Measurements from ENCODE around the gene LAMA2.
A peak's percentile ranks its signal among the peaks of the same experiment; 100 is the strongest.

Gene LAMA2

DNA sequence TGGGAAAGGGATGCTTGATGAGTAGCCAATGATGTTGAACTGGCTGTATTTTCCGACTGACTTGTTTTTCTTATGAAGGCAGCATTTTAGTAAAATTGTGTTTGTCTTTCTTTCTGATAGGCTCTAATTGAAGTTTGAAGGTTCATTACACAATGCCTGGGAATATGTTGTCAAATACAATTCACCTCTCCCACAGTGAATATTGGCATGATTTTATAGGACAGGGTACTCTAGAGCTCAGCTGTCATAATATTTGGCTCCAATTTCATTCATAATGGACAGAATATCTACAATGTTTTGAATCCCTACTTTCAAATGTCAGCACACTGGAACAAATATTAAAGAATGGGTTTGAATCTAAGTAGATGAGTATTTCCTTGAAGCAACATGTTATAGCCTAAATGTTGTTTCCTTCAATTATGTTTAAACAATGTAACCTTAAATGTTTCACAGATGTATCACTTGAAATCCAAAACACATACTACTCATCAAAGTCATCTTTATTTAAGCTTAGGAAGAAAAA, 81.4 kb downstream of the LAMA2 start:
- TF ChIP-seq, protein P1, sequence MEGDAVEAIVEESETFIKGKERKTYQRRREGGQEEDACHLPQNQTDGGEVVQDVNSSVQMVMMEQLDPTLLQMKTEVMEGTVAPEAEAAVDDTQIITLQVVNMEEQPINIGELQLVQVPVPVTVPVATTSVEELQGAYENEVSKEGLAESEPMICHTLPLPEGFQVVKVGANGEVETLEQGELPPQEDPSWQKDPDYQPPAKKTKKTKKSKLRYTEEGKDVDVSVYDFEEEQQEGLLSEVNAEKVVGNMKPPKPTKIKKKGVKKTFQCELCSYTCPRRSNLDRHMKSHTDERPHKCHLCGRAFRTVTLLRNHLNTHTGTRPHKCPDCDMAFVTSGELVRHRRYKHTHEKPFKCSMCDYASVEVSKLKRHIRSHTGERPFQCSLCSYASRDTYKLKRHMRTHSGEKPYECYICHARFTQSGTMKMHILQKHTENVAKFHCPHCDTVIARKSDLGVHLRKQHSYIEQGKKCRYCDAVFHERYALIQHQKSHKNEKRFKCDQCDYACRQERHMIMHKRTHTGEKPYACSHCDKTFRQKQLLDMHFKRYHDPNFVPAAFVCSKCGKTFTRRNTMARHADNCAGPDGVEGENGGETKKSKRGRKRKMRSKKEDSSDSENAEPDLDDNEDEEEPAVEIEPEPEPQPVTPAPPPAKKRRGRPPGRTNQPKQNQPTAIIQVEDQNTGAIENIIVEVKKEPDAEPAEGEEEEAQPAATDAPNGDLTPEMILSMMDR (conservative IDR thresholded peaks at IDR 0.05; ENCODE audit: low read depth, low read length): no peak
- no peak for DNase-seq (ENCODE audit: low read depth)
- no peak overlapping the region for H3K4me3 ChIP-seq (ENCODE audit: low read depth, low read length)

DNA sequence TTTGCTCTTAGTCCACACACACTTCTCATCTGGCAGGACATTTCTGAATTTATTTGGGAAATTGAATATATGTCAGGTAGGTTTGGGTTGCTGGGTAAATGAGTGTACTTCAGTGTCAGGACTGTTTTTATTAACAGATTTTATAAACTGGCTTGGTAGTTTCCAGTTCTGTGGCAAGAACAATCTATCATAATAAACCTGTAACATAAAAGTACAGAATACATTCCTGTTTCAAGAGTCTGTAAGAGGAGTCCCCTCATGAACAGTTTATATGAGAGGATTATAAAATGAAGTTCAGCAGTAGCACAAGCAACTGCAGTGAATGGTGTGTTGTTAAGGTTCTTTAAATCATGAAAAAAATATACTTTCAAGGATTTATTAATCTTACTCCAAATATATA, 81.8 kb downstream of the LAMA2 start:
- no peak for DNase-seq (ENCODE audit: low read depth)
- TF ChIP-seq, protein P1 (conservative IDR thresholded peaks at IDR 0.05; ENCODE audit: low read depth, low read length): no peak
- H3K4me3 ChIP-seq (ENCODE audit: low read depth, low read length): no peak overlapping the region

DNA sequence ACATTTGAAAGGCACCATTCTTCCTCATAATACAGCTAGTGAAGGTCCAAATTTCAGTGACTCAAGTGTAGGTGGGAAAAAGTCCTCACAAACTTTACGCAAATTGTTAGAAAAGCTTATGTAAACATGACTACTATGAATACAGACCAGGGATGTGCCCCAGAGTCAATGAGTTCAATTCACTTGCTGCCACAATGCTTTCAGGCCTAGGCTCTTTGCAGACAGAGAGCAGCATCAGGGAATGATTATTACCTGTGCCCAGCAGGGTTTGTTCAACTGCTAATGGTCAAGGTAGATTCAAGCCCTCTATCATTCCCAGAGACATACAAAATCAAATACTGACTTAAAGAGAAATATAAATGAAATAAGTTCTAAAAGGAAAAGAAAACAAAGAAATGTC, 84.0 kb downstream of the LAMA2 start:
- no peak for DNase-seq (ENCODE audit: low read depth)
- TF ChIP-seq, protein P1 (conservative IDR thresholded peaks at IDR 0.05; ENCODE audit: low read depth, low read length): no peak
- H3K4me3 ChIP-seq (ENCODE audit: low read depth, low read length): no peak overlapping the region

DNA sequence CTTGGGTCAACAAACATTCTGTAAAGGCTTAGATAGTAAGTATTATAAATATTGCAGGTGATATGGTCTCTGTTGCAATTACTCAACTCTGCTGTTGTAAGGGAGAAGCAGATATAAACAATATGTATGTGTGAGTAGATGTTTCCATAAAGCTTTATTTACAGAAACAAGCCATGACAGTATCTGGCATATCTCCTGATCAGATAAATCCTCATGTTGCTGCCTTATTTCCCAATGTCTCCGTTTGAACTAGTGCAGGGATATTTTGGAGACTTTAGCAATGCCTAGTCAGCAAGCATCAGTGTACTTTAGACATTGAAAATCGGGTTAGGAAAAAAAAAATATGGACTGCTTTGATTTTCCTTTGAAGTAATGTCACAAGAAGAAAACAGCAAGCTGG, 96.1 kb downstream of the LAMA2 start:
- TF ChIP-seq, protein P1 (conservative IDR thresholded peaks at IDR 0.05; ENCODE audit: low read depth, low read length): no peak
- no peak overlapping the region for H3K4me3 ChIP-seq (ENCODE audit: low read depth, low read length)
- peak; percentile 25 for DNase-seq (ENCODE audit: low read depth)

DNA sequence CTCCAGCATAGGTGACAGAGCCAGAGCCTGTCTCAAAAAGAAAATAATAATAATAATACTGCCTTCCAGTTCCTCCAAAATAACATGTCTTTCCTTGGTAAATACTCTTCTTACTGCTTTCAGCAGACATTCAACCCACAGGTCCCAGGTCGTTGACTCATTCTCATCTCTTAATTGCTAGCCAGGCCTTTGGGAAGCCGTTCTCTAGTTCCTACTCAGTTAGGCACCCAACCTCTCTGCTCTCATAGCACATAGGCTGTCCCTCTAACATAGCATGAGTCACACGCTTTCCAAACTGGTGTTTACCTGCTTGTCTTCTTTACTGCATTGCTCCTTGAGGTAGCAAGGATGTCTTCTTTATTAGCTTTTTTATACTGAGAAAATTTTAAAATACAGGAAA, 98.8 kb downstream of the LAMA2 start:
- TF ChIP-seq, protein P1 (conservative IDR thresholded peaks at IDR 0.05; ENCODE audit: low read depth, low read length): no peak
- H3K4me3 ChIP-seq (ENCODE audit: low read depth, low read length): no peak overlapping the region
- DNase-seq (ENCODE audit: low read depth): peak; percentile 25

DNA sequence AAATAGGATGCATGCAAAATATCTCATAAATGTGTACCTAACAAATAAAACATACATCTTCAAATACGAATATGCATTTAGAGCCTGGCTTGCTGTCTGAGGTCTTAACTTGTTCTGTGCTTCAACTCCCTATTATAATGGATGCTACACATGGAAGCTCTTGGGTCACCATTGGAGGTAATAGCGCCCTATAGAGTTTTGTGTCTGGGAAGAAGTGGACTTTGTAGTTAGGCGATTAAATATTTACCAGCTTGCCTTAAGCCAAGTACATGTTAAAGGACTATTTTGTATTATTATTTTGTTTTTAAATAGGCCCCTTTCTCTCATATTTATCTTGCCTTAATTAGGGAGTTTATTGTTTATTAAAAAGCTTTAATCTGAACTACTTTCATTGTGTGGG, 107.4 kb downstream of the LAMA2 start:
- TF ChIP-seq, protein P1 (conservative IDR thresholded peaks at IDR 0.05; ENCODE audit: low read depth, low read length): no peak

DNA sequence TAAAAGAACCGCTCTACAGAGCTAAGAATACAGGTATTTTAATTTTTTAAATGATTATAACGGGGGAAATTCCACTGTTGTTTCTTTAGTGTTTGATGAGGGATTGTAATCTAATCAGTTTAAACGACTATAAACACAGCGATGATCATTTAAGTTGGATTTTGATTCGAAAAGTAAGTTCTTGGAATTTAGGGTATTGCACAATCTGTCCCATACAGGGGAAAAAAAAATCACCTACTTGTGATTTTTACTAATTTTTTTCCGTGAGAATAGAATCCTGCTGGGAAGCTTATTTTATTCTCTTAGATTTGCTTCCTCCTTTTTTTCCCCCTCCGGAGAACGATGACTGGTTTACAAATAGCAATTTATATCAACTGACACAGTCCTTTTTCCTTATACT, 108.0 kb downstream of the LAMA2 start:
- TF ChIP-seq, protein P1 (conservative IDR thresholded peaks at IDR 0.05; ENCODE audit: low read depth, low read length): no peak
- H3K4me3 ChIP-seq (ENCODE audit: low read depth, low read length): no peak overlapping the region
- no peak for DNase-seq (ENCODE audit: low read depth)

More for the DNA sequence above, 107.4 kb downstream of the LAMA2 start:
- DNase-seq (ENCODE audit: low read depth): no peak
- H3K4me3 ChIP-seq (ENCODE audit: low read depth, low read length): no peak overlapping the region

Measured in choroid plexus epithelial cell (primary cell).